ENCODE measurements around the gene MTERF4. TPM values are rescaled to one million over a fixed set of nuclear protein-coding genes. Genes with fewer than 3 reads are reported as not detected.

Gene MTERF4
- polyA plus RNA-seq, 1 donor = 53.3 TPM

DNA sequence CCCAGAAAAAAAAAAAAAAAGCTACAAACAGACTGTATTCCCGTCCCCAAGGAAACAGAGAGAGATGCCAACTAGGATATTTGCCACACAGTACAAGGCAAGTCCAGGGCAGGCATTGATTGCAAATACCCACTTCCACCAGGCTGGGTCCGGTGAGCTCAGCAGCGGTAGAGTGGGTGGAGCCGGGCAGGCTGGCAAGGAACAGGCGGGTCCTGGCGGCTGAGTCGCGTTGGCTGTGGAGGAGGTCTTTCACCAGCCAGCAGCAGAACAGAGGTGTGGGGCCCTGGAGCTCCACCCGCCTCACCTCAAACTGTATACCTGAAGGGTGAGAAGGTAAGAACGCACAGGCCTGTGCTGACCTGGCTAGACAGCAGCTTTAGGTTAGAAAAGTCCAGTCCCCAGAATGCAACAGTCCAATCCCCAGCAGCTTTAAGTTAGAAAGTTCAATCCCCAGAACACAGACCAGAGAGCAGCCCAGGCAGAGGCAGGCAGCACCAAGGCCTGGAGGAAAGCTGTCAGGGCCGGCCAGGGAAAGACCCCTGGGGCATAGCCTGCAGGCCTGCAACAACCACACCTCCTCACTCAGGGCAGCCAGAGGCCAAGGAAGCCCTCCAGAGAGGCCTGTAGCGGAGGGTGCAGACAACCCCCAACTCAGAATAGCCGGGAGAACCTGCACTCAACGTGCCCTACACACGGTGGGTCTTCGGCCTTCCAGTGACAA lies 21.9 kb upstream of the MTERF4 start:
- no CpG with 5 or more reads among the region's 16 CpGs for WGBS (ENCODE audit: insufficient coverage, low lambda C conversion rate)
- no peak overlapping the region for H3K4me3 ChIP-seq (ENCODE audit: low read length)
- H3K27me3 ChIP-seq (ENCODE audit: control insufficient read depth, insufficient read depth, low read length) = no peaks in the 10 kb centered on the region
- H3K27ac ChIP-seq (ENCODE audit: low read length) = no peak overlapping the region
- H3K4me1 ChIP-seq (ENCODE audit: control insufficient read depth, insufficient read depth, low read length) = no peaks in the 10 kb centered on the region
- H3K9me3 ChIP-seq (ENCODE audit: control insufficient read depth, low read depth, low read length) = no peaks in the 10 kb centered on the region
- no peak for DNase-seq
- peaks cover 23% of the 10 kb centered on the region for H3K36me3 ChIP-seq (ENCODE audit: control insufficient read depth, insufficient read depth, low read length)

DNA sequence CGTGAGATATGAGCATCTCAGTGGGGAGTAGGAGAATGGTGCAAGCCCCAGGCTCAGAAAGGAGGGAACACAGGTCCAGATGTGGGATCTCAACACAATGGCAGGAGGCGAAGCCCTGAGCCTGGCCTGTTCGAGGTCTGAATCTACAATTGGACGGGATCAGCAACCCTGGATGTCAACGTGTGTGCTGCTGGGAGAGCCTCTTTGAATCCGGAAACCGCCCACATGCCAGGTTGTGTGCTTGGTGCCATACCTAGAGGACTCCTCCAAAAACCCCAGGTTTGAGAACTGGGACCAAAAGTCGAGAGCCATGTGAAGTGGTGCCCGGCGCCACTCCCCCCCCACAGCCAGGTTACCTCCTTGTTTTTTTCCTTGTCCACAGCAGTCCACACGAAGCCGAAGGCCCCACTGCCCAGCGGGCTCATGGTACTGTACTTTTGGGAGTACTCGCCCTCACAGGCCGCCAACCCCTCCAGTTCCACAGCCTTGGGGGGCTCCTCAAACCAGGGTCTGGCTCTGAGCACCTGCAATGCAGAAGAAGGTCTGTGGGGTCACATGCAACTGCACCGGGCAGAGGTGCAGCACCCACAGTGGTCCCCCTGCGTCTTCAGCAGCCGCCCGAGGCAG lies 20.4 kb upstream of the MTERF4 start:
- H3K36me3 ChIP-seq (ENCODE audit: control insufficient read depth, insufficient read depth, low read length) = peaks cover 21% of the 10 kb centered on the region
- no peaks in the 10 kb centered on the region for H3K9me3 ChIP-seq (ENCODE audit: control insufficient read depth, low read depth, low read length)
- no peaks in the 10 kb centered on the region for H3K4me1 ChIP-seq (ENCODE audit: control insufficient read depth, insufficient read depth, low read length)
- no peaks in the 10 kb centered on the region for H3K27me3 ChIP-seq (ENCODE audit: control insufficient read depth, insufficient read depth, low read length)
- 93% methylated on average over 3 of the region's 19 CpGs for WGBS (ENCODE audit: insufficient coverage, low lambda C conversion rate)
- DNase-seq = no peak
- no peak overlapping the region for H3K4me3 ChIP-seq (ENCODE audit: low read length)
- no peak overlapping the region for H3K27ac ChIP-seq (ENCODE audit: low read length)

DNA sequence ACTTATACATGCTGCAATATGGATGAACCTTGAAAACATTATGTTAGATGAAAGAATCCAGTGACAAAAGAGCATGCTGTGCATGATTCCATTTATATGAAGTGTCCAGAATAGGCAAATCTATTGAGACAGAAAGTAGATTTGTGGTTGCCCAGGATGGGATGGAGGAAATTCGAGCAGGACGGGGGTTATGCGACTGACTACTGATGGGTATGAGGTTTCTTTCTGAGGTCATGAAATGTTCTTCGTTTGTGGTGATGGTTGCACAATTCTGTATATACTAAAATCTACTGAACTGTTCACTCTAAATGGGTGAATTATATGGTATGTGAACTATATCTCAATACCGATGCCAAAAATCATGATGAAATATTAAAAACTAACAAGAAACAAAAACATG lies 18.9 kb upstream of the MTERF4 start:
- H3K4me1 ChIP-seq (ENCODE audit: control insufficient read depth, insufficient read depth, low read length) = no peaks in the 10 kb centered on the region
- no peak overlapping the region for H3K27ac ChIP-seq (ENCODE audit: low read length)
- no peaks in the 10 kb centered on the region for H3K9me3 ChIP-seq (ENCODE audit: control insufficient read depth, low read depth, low read length)
- no peak for DNase-seq
- 90% methylated on average over 2 of the region's 5 CpGs for WGBS (ENCODE audit: insufficient coverage, low lambda C conversion rate)
- no peak overlapping the region for H3K4me3 ChIP-seq (ENCODE audit: low read length)
- H3K27me3 ChIP-seq (ENCODE audit: control insufficient read depth, insufficient read depth, low read length) = no peaks in the 10 kb centered on the region
- peaks cover 19% of the 10 kb centered on the region for H3K36me3 ChIP-seq (ENCODE audit: control insufficient read depth, insufficient read depth, low read length)

DNA sequence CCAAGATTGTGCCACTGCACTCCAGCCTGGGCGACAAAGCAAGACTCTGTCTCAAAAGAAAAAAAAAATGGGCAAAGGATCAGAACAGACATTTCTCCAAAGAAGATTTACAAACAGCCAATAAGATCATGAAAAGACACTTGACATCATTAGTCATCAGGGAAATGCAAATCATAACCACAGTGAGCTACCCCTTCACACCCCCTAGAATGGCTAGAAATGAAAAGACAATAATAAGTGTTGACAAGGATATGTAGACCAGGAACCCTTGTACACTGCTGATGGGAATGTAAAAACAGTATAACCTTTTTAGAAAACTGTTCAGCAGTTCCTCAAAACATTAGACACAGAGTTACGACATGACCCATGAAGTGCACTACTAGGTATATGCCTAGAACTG lies 18.4 kb upstream of the MTERF4 start:
- Histone ChIP-seq H3K4me1 (ENCODE audit: control insufficient read depth, insufficient read depth, low read length) (no peaks in the 10 kb centered on the region), H3K4me3 (ENCODE audit: low read length) (no peak overlapping the region), H3K27me3 (ENCODE audit: control insufficient read depth, insufficient read depth, low read length) (no peaks in the 10 kb centered on the region), H3K9me3 (ENCODE audit: control insufficient read depth, low read depth, low read length) (no peaks in the 10 kb centered on the region), H3K27ac (ENCODE audit: low read length) (no peak overlapping the region), H3K36me3 (ENCODE audit: control insufficient read depth, insufficient read depth, low read length) (peaks cover 16% of the 10 kb centered on the region)
- DNase-seq = no peak
- WGBS (ENCODE audit: insufficient coverage, low lambda C conversion rate) = 100% methylated on average over 2 of the region's 2 CpGs

DNA sequence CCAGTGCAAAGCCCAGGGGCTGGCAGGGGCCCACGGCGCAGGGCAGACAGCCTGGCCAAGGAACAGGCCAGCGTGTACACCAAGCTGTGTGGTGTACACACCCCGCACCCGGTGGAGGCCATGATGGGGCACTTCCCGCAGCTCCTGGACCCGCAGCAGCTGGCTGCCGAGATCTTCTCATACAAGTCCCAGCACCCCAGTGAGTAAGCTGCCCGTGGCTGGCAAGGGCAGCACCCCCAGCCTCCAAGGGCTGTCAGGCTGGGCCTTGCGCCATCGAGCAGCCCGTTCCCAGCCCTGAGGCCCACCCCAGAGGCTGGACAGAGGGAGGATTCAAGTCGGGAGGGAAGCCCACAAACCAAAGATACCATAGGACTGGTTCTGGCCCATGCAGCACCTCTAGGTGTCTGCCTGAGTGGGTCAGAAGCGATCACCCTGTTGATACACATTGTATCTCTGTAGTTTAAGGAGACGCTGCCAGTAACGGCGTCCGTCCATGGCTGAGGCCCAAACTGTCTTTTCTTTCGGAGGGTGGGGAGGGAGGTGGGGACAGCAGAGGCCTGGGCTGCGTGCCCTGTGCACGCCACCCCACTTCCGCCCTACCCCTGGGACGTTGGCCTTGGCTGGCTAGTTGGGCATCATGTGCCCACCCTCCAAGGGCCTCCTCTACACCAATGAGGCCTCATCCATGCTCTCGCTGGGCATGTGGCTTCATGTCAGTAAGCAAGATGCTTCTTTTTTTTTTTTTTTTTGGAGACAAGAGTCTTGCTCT lies 16.8 kb upstream of the MTERF4 start:
- DNase-seq = no peak
- peaks cover 25% of the 10 kb centered on the region for H3K36me3 ChIP-seq (ENCODE audit: control insufficient read depth, insufficient read depth, low read length)
- H3K9me3 ChIP-seq (ENCODE audit: control insufficient read depth, low read depth, low read length) = no peaks in the 10 kb centered on the region
- no peaks in the 10 kb centered on the region for H3K4me1 ChIP-seq (ENCODE audit: control insufficient read depth, insufficient read depth, low read length)
- H3K4me3 ChIP-seq (ENCODE audit: low read length) = no peak overlapping the region
- no peaks in the 10 kb centered on the region for H3K27me3 ChIP-seq (ENCODE audit: control insufficient read depth, insufficient read depth, low read length)
- no CpG with 5 or more reads among the region's 24 CpGs for WGBS (ENCODE audit: insufficient coverage, low lambda C conversion rate)
- H3K27ac ChIP-seq (ENCODE audit: low read length) = no peak overlapping the region

DNA sequence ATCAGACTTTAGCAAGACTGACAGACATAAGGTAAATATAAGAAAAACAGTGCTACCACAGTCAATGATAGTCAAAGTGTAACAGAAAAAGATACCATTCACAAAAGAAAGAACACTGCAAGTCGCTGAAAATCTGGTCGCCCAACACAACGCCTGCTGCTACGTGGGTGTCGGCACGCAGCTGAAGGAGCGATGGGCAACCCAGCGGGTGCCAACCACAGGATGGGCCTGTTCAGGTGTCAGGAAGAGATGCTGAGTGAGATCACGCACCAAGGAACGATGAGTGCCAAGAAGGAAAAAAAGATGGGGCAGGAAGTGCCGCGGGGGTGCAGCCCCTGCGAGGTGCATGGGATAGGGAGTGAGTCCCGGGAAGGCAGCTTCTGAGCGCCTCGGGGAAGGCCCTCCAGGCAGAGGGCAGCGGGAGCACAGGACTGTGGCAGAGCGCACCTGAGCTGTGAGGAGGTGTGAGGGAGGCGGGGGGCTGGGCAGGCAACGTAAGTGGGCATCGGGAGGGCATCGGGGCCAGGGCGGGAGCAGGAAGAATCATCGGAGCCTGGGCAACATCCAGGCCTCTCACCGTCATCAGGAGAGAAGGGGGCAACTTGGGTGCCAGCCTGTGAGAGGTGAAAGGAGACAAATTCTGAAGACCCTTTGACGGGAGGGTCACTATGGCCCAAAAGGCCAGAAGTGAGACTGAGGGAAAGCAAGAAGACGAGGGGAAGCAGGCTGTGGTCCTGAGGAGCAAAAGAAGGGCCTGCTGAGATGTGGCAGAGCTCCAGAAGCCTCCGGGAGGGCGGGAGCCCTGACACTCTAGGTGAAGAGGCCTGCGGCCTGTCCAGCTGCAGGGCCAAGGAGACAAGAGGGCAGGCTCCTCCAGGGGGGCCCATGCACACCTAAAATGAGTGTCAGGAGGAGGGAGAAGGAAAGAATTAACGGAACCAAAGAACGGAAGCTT lies 14.8 kb upstream of the MTERF4 start:
- Histone ChIP-seq H3K9me3 (ENCODE audit: control insufficient read depth, low read depth, low read length) (no peaks in the 10 kb centered on the region), H3K27ac (ENCODE audit: low read length) (no peak overlapping the region), H3K4me3 (ENCODE audit: low read length) (no peak overlapping the region), H3K27me3 (ENCODE audit: control insufficient read depth, insufficient read depth, low read length) (no peaks in the 10 kb centered on the region), H3K36me3 (ENCODE audit: control insufficient read depth, insufficient read depth, low read length) (peaks cover 15% of the 10 kb centered on the region), H3K4me1 (ENCODE audit: control insufficient read depth, insufficient read depth, low read length) (no peaks in the 10 kb centered on the region)
- WGBS (ENCODE audit: insufficient coverage, low lambda C conversion rate) = 60% methylated on average over 3 of the region's 32 CpGs
- no peak for DNase-seq

DNA sequence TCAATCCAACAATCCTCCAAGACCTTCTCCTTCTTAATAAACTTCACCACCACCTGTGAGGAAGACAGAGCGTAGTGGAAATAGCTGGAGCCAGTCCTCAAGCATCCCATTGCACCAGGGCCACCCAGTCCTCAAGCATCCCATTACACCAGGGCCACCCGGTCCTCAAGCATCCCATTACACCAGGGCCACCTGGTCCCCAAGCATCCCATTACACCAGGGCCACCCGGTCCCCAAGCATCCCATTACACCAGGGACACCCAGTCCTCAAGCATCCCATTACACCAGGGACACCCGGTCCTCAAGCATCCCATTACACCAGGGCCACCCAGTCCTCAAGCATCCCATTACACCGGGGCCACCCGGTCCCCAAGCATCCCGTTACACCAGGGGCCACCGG lies 13.3 kb upstream of the MTERF4 start:
- Histone ChIP-seq H3K36me3 (ENCODE audit: control insufficient read depth, insufficient read depth, low read length) (peaks cover 18% of the 10 kb centered on the region), H3K27ac (ENCODE audit: low read length) (no peak overlapping the region), H3K27me3 (ENCODE audit: control insufficient read depth, insufficient read depth, low read length) (no peaks in the 10 kb centered on the region), H3K4me3 (ENCODE audit: low read length) (no peak overlapping the region), H3K9me3 (ENCODE audit: control insufficient read depth, low read depth, low read length) (no peaks in the 10 kb centered on the region), H3K4me1 (ENCODE audit: control insufficient read depth, insufficient read depth, low read length) (no peaks in the 10 kb centered on the region)
- DNase-seq = no peak
- no CpG with 5 or more reads among the region's 8 CpGs for WGBS (ENCODE audit: insufficient coverage, low lambda C conversion rate)

DNA sequence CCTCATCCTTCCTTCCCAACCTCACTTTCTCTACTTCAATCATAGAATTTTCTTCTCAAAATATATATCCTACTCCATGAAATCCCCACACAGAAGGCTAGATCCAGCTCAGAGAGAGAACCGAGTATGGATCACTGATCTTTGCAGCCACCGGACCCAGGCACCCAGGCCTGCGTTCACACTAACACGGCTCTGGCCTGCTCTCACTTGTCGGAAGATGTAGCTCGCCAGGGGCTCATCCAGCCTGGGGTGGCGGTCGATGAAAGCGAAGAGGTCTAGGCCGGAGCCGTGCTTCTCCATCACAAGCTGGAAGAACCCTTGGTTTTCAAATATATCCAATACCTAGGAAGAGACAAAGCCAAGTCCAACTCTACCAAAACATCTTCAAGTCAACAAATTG lies 12.7 kb upstream of the MTERF4 start:
- Histone ChIP-seq H3K9me3 (ENCODE audit: control insufficient read depth, low read depth, low read length) (no peaks in the 10 kb centered on the region), H3K36me3 (ENCODE audit: control insufficient read depth, insufficient read depth, low read length) (peaks cover 18% of the 10 kb centered on the region), H3K4me3 (ENCODE audit: low read length) (no peak overlapping the region), H3K27me3 (ENCODE audit: control insufficient read depth, insufficient read depth, low read length) (no peaks in the 10 kb centered on the region), H3K4me1 (ENCODE audit: control insufficient read depth, insufficient read depth, low read length) (no peaks in the 10 kb centered on the region), H3K27ac (ENCODE audit: low read length) (no peak overlapping the region)
- no peak for DNase-seq
- WGBS (ENCODE audit: insufficient coverage, low lambda C conversion rate) = 100% methylated on average over 1 of the region's 11 CpGs

DNA sequence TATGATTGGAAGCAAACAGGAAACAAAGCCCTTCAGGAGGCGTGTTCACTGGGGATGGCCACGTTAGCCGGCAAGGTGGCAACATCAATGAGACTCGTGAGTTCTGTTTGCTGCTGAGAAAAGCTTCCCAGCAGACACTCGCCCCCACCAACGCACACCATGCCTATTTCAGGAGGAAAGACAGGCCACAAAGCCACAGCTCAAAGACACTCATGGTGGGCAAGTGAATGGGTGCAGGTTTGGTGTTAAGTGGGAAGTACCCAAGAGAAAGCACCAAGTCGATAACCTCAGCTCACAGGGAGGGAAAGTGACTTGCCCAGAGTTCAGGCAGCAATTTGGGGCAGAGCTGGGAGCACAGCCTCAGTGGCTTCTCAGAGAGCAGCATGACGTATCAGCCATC lies 10.5 kb upstream of the MTERF4 start:
- H3K27me3 ChIP-seq (ENCODE audit: control insufficient read depth, insufficient read depth, low read length) = no peaks in the 10 kb centered on the region
- H3K36me3 ChIP-seq (ENCODE audit: control insufficient read depth, insufficient read depth, low read length) = peaks cover 18% of the 10 kb centered on the region
- DNase-seq = no peak
- H3K9me3 ChIP-seq (ENCODE audit: control insufficient read depth, low read depth, low read length) = no peaks in the 10 kb centered on the region
- no peak overlapping the region for H3K27ac ChIP-seq (ENCODE audit: low read length)
- no peak overlapping the region for H3K4me3 ChIP-seq (ENCODE audit: low read length)
- no CpG with 5 or more reads among the region's 8 CpGs for WGBS (ENCODE audit: insufficient coverage, low lambda C conversion rate)
- H3K4me1 ChIP-seq (ENCODE audit: control insufficient read depth, insufficient read depth, low read length) = no peaks in the 10 kb centered on the region

DNA sequence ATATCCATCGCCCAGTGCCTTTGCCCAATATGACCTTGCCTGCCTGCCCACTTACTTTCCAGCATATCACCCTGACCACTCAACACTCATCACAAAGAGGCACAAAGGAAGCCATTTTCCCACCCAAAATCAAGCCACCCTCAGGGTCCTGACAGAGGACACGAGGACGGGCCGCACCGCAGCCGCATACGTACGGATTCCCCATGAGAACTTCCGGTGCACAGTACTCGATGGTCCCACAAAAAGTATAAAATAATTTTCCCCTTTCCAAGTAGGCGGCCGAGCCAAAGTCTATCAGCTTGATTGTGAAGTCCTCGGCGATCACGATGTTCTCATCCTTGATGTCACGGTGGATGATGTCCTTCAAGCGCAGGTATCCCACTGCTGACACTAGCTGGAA lies 10.0 kb upstream of the MTERF4 start:
- Histone ChIP-seq H3K36me3 (ENCODE audit: control insufficient read depth, insufficient read depth, low read length) (peaks cover 21% of the 10 kb centered on the region), H3K4me1 (ENCODE audit: control insufficient read depth, insufficient read depth, low read length) (no peaks in the 10 kb centered on the region)
- WGBS (ENCODE audit: insufficient coverage, low lambda C conversion rate) = 100% methylated on average over 1 of the region's 17 CpGs

More for the DNA sequence above, 10.0 kb upstream of the MTERF4 start:
- H3K27me3 ChIP-seq (ENCODE audit: control insufficient read depth, insufficient read depth, low read length) = no peaks in the 10 kb centered on the region
- no peak for DNase-seq
- H3K27ac ChIP-seq (ENCODE audit: low read length) = no peak overlapping the region
- H3K9me3 ChIP-seq (ENCODE audit: control insufficient read depth, low read depth, low read length) = no peaks in the 10 kb centered on the region
- no peak overlapping the region for H3K4me3 ChIP-seq (ENCODE audit: low read length)

Data from large intestine (tissue), 3 donors.